ENCODE measurements around the gene ERVK3-1. TPM values are rescaled to one million over a fixed set of nuclear protein-coding genes. Genes with fewer than 3 reads are reported as not detected.

Gene ERVK3-1
- total and polyA plus RNA-seq, 11 donors = 12.8 to 61.1 (median 24.3) TPM

DNA sequence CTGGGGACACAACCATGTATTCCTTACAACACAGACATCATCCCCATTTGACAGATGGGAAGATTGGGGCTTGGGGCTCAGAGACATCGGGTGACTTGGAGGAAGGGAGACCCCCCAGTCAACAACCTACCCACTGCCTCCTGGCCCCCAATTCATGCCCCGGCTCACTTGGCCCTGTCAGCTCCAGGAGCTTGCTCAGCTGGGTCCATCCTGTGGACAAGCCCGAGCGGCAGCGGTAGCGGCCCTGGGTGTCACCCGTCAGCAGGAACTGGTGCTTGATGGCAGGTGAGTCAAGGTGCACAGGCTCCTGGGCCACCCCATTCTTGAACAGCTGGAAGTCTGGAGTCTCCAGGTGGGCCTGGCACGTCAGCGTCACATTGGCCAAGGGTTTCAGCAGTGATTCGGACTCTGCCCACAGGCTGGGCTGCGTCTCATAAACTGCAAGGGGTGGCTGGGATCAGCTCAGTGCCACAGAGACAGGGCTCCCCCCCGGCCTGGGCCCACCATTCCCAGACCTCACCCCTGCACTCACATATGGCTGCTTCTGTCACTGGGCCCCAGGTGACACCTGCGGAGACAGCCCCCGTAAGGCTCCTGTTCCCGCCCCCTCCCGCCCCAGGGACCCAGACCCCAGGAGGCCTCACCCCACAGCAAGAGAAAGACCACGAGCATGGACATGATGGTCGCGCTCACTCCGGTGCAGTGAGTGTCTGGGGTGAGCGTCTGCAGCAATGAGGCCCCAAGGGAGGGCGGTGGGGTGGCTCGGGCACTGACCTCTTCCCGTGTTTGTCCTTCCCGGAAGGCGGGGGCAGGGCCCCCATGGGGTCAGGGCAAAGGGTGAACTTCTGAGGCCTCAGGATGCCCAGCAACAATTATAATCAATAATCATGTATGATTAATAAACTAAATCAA is 47.8 kb downstream of the ERVK3-1 start, which contains the start of gene A1BG:
Gene A1BG (minus strand): TSS at position 733 of the 912 bp plus-strand sequence. CDS start 55 bp downstream, at position 678.
- Histone ChIP-seq H3K27ac (no peak within 1 kb of the TSS), H3K9me3 (no peaks in the 10 kb centered on the region), H3K27me3 (peaks cover 9 to 72% (median 28%) of the 10 kb centered on the region in 9 donors), H3K36me3 (no peaks in the 10 kb centered on the region), H3K4me3 (no peak within 1 kb of the TSS), H3K4me1 (peaks cover 0 to 42% (median 23%) of the 10 kb centered on the region in 12 donors)
- DNase-seq (no peak), ATAC-seq (no peak)
- TF ChIP-seq, protein P1, sequence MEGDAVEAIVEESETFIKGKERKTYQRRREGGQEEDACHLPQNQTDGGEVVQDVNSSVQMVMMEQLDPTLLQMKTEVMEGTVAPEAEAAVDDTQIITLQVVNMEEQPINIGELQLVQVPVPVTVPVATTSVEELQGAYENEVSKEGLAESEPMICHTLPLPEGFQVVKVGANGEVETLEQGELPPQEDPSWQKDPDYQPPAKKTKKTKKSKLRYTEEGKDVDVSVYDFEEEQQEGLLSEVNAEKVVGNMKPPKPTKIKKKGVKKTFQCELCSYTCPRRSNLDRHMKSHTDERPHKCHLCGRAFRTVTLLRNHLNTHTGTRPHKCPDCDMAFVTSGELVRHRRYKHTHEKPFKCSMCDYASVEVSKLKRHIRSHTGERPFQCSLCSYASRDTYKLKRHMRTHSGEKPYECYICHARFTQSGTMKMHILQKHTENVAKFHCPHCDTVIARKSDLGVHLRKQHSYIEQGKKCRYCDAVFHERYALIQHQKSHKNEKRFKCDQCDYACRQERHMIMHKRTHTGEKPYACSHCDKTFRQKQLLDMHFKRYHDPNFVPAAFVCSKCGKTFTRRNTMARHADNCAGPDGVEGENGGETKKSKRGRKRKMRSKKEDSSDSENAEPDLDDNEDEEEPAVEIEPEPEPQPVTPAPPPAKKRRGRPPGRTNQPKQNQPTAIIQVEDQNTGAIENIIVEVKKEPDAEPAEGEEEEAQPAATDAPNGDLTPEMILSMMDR (IDR thresholded peaks at IDR 0.05) = no peak
- intact Hi-C loops (cut with DNase I) = no loop called here
- WGBS, 4 donors = 64 to 84% (median 76%) methylated on average over 8 to 26 of the region's 26 CpGs

DNA sequence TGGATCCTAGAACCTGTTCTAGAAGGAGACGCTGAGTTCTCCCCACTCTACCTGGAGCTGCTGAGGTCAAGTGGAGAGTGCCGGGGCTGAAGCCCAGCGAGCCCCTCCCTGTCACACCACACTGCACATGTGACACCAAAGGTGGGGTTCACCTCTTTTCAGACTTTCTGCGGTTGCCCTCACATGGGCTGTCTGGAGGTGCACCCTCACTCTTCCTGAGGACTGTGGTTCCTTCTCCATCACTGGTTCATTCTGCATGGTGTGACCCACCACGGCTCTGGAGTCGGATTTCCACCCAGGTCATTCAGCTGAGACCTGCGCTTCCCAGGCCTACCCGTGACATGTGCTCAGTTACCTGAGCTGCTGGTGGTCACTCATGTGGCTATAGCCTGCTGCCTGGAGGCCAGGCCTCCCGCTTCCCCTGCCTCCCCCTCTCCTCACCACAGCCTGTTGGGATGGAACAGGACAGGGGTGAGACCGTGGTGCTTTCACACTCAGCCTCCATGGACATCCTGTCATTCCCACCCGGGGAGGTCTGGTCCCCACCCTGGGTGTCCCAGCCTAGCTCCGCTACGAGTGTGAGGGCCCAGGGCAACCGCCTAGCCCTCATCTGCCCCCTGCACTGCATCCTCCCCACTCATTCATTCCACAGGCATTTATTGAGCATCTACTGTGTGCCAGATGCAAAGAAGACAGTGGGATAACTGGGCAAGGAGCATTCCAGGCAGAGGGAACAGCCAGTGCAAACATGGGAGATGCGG is 48.7 kb downstream of the ERVK3-1 start:
- no peak for DNase-seq
- no peak overlapping the region for H3K4me3 ChIP-seq
- no peaks in the 10 kb centered on the region for H3K36me3 ChIP-seq
- no peaks in the 10 kb centered on the region for H3K9me3 ChIP-seq
- H3K27ac ChIP-seq = no peak overlapping the region
- peaks cover 0 to 43% (median 23%) of the 10 kb centered on the region in 12 donors for H3K4me1 ChIP-seq
- intact Hi-C loops (cut with DNase I) = no loop called here
- no peak for ATAC-seq
- WGBS, 4 donors = 85 to 93% (median 89%) methylated on average over 12 to 15 of the region's 15 CpGs
- TF ChIP-seq, protein P1 (IDR thresholded peaks at IDR 0.05) = no peak
- TF ChIP-seq POLR2A (IDR thresholded peaks at IDR 0.05) = no peak
- H3K27me3 ChIP-seq = peaks cover 9 to 67% (median 28%) of the 10 kb centered on the region in 9 donors

DNA sequence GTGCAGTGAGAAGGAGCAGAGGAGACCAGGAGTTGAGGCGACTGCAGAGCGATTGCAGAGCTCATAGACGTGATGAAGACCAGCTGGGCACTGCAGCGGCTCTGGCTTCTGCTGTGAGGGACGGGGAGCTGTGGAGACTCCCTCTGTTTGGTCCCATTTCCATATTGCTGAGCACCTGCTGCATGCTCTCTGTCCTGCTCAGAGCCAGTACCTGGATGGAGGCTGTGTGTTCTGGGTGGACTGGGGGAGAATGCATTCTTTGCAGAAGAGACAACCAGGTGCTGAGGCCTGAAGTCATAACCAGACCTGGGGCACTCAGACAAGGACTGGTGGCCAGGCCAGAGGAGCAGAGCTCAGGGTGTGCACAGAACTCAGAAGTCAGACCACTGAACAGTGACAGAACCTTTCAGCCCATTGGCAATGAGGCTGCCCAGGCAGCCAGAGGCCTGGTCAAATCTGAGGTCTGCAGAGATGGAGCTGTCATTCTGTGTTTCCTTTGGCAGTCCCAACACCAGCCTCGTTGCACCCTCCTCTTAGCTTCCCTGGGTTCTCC is 49.4 kb downstream of the ERVK3-1 start:
- Histone ChIP-seq H3K27me3 (peaks cover 9 to 63% (median 22%) of the 10 kb centered on the region in 9 donors), H3K27ac (no peak overlapping the region), H3K36me3 (no peaks in the 10 kb centered on the region), H3K9me3 (no peaks in the 10 kb centered on the region), H3K4me3 (no peak overlapping the region), H3K4me1 (peaks cover 0 to 43% (median 22%) of the 10 kb centered on the region in 12 donors)
- DNase-seq = no peak
- TF ChIP-seq, protein P1 (IDR thresholded peaks at IDR 0.05) = no peak
- no peak for TF ChIP-seq POLR2A (IDR thresholded peaks at IDR 0.05)
- no peak for ATAC-seq
- 81 to 85% (median 83%) methylated on average over 6 of the region's 6 CpGs for WGBS, 4 donors
- intact Hi-C loops (cut with DNase I) = no loop called here
